Spinal cord (tissue), 10 donors: ENCODE data around the gene CHIC2. TPM values are rescaled to one million over a fixed set of nuclear protein-coding genes. Genes with fewer than 3 reads are reported as not detected.
"Not testable (repeated sequence)": the region's sequence is repeated elsewhere in the genome, so short reads cannot be mapped to it uniquely, and the experiment has no call there.

Source experiments
- DNase-seq, 6 donors: peaks; one replicate each; pipeline versions ENCODE4 v3.0.0 to v3.0.0-alpha.2; 2013 to 2015; ENCODE audit warnings: low spot score in 6 of 6, low read depth in 4 of 6
- H3K27ac ChIP-seq: one replicate; pipeline ENCODE4 v1.5.1; 2013; ENCODE audit warnings: low read depth, low read length, control low read depth
- H3K27me3 ChIP-seq: one replicate; pipeline ENCODE4 v1.6.1; 2013; ENCODE audit warnings: low read length; ENCODE audit not compliant: control insufficient read depth, insufficient read depth
- H3K36me3 ChIP-seq: one replicate; pipeline ENCODE4 v1.6.1; 2013; ENCODE audit warnings: low read length; ENCODE audit not compliant: control insufficient read depth, insufficient read depth
- H3K4me1 ChIP-seq: one replicate; pipeline ENCODE4 v1.6.1; 2013; ENCODE audit warnings: low read length; ENCODE audit not compliant: control insufficient read depth, insufficient read depth
- H3K4me3 ChIP-seq: one replicate; pipeline ENCODE4 v1.5.1; 2013; ENCODE audit warnings: low read depth, low read length, control low read depth
- H3K9me3 ChIP-seq: one replicate; pipeline ENCODE4 v1.6.1; 2013; ENCODE audit warnings: low read length; ENCODE audit not compliant: control insufficient read depth, insufficient read depth
- WGBS: methylation state at CpG from one replicate; pipeline ENCODE4 v1.1.5; 2013; ENCODE audit warnings: missing lambda C conversion rate; ENCODE audit not compliant: insufficient coverage; 5-methylcytosine and 5-hydroxymethylcytosine counted together
- long read RNA-seq, 4 donors: transcript quantifications; one replicate each; lab custom pipeline, GENCODE V29; 2026
- polyA plus RNA-seq, 2 donors: library from polyadenylated mRNA; unstranded; fragments of 120-200 nt; gene quantifications; one replicate each; pipeline ENCODE4 v1.2.1, GENCODE V29; 2013; ENCODE audit not compliant: insufficient read length in 2 of 2
- total RNA-seq, 2 donors: library from RNA; depleted of rRNA in 1 of 2; stranded (reverse); fragments of 120-200 nt in 1 of 2; fragments of >200 nt in 1 of 2; gene quantifications; one replicate each; pipeline versions ENCODE4 v1.2.3 to v1.2.4, GENCODE V29; 2013 to 2014
- donor health status: healthy.

Gene CHIC2
- 10 to 100 TPM; 27.8 to 39.5 TPM for total RNA-seq
- polyA plus RNA-seq: 10 to 100 TPM; 21.0 to 27.3 TPM
- long read RNA-seq, donor 1, transcript CHIC2-201 (6 exons, 1,194 nt): major isoform, 13 of 14 reads
- long read RNA-seq, donor 1, partial matches to known transcripts: 0 of 14 reads
- long read RNA-seq, donor 1, other reads (novel, unspliced or antisense): 0 of 14 reads
- long read RNA-seq, donor 2, transcript CHIC2-201 (6 exons, 1,194 nt): major isoform, 6 of 7 reads
- long read RNA-seq, donor 2, partial matches to known transcripts: 0 of 7 reads
- long read RNA-seq, donor 2, other reads (novel, unspliced or antisense): 0 of 7 reads
- long read RNA-seq, donor 3, transcript CHIC2-201 (6 exons, 1,194 nt): major isoform, 6 of 6 reads
- long read RNA-seq, donor 3, partial matches to known transcripts: 0 of 6 reads
- long read RNA-seq, donor 3, other reads (novel, unspliced or antisense): 0 of 6 reads
- long read RNA-seq, donor 4, transcript CHIC2-201 (6 exons, 1,194 nt): major isoform, 22 of 26 reads
- long read RNA-seq, donor 4, partial matches to known transcripts: 0 of 26 reads
- long read RNA-seq, donor 4, other reads (novel, unspliced or antisense): 0 of 26 reads

- no peaks in the 10 kb centered on the region for H3K9me3 ChIP-seq
- H3K27ac ChIP-seq: peak within 1 kb of the TSS; percentile 83
- no peaks in the 10 kb centered on the region for H3K36me3 ChIP-seq
- WGBS: under 1% methylated on average over 82 of the region's 87 CpGs
- no peaks in the 10 kb centered on the region for H3K27me3 ChIP-seq
- peak; percentile 65 to 98 (median 88) for DNase-seq
- H3K4me1 ChIP-seq: no peaks in the 10 kb centered on the region
- peak within 1 kb of the TSS; percentile 85 for H3K4me3 ChIP-seq
Measured at GRCh38 chr4:54064317-54065111, at the start of gene CHIC2. TSS of gene CHIC2 (minus strand) at chr4:54064605. CDS start at chr4:54064300, 305 bp downstream.

- WGBS: no CpG with 5 or more reads among the region's 1 CpG
- H3K9me3 ChIP-seq, H3K36me3 ChIP-seq, H3K27ac ChIP-seq, H3K4me3 ChIP-seq, DNase-seq: not testable (repeated sequence)
- Histone ChIP-seq H3K27me3 (peaks cover 40% of the 10 kb centered on the region), H3K4me1 (peaks cover 17% of the 10 kb centered on the region)
Measured at GRCh38 chr4:54113206-54113605, 48.8 kb upstream of the CHIC2 start.

DNA sequence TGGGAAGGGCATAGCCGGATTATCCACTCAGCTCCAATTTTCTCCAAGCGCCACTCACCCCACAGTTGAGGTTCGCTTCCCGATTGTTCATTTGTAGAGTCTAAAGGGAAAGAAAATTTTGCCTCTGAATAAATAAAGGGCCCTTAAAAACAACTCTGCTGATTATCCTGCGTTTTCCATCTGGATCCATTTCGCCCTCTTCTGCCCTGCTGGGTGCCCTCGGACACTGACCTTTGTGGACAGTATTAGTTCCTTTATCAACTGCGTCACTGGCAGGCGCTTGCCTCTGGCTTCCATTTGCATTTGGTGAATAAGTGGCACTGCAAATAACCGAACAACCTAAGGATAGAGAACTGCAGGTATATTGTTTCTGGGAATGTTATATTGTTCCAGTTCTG lies 45.6 kb upstream of the CHIC2 start:
- Histone ChIP-seq H3K9me3 (no peaks in the 10 kb centered on the region), H3K4me1 (peaks cover 26% of the 10 kb centered on the region), H3K36me3 (no peaks in the 10 kb centered on the region), H3K27ac (no peak overlapping the region), H3K4me3 (no peak overlapping the region), H3K27me3 (peaks cover 71% of the 10 kb centered on the region)
- 0% methylated on average over 3 of the region's 10 CpGs for WGBS
- no peak for DNase-seq

DNA sequence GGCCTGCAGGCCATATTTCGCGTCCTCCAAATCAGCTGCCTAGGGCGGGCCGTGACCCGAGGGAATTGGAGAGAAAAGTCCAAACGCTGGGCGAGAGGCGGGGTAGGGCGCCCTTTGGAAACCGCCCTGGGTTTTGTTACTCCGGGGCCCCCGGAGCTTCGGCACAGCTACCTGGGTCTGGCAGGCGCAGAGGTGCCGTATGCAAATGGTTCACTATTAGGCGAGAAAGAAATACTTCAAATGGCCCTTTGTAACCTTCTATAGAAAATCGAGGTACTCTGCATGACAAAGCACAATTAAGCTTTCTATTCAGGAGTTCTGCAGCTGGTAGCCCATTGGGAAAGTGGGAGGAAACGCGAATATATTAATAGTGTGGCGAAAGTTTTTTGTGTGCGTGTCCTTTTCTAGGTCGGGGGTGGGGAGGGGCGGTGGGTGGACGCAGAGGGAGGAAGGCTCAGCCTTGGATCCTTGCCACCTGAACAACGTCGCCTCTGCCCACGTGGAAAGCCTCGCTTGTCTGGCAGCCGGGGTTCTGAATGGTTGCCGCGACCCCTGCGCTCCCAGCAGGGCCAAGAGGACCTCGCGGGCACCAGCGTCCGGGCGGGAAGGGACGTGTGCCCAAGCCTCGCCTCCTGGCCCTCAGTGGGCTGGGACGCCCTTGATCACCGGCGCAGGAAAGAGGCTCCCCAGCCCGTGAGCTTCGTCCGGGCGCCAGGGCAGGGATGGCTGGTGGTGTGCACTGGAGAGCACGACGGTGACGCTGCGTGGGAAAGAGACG lies 45.0 kb upstream of the CHIC2 start:
- H3K4me3 ChIP-seq: no peak overlapping the region
- H3K36me3 ChIP-seq: no peaks in the 10 kb centered on the region
- no peak overlapping the region for H3K27ac ChIP-seq
- peak in 2 of 6 donors; percentile 22 to 36 for DNase-seq
- peaks cover 77% of the 10 kb centered on the region for H3K27me3 ChIP-seq
- H3K4me1 ChIP-seq: peaks cover 26% of the 10 kb centered on the region
- 11% methylated on average over 45 of the region's 51 CpGs for WGBS
- H3K9me3 ChIP-seq: no peaks in the 10 kb centered on the region

DNA sequence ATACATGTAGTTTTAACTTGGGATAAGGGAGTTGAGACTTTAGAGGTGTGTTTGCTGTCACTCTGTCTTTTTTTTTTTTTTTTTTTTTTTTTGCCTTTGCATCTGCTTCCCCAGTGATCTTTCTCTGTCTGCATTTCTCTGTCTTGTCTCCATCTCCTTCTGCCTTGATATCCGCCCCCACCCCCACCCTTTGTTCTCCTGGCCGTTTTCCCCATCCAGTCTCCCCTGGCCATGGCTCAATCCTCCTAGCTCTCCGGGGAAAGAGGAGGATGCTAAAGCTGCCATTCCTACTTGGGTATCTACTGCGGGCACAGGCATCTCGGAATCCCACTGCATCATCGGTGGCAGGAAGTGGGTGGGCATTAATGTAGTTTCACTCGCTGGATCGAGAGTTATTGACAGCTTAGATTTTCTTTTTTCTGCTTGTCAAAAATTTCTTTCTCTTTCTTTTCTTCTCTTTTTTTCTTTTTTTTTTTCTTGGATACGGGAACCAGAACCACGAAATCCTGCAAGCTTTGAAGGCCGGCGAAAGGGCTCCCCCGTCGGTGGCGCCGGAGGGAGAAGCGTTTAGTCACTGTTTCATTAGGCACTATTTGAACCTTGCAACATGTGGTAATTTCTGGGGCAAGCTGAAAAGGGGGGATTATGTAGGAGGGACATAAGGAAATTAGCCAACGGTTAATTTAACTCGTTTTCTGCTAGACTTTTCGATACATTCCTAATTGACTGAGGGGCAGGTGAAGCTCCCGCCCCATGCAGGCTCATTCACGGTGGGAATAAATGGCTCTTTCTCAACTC lies 43.7 kb upstream of the CHIC2 start:
- H3K27me3 ChIP-seq: peaks cover 87% of the 10 kb centered on the region
- H3K27ac ChIP-seq: no peak overlapping the region
- DNase-seq: peak in 2 of 6 donors; percentile 35 to 38
- no peaks in the 10 kb centered on the region for H3K9me3 ChIP-seq
- no peak overlapping the region for H3K4me3 ChIP-seq
- no peaks in the 10 kb centered on the region for H3K36me3 ChIP-seq
- WGBS: 7% methylated on average over 14 of the region's 22 CpGs
- H3K4me1 ChIP-seq: peaks cover 36% of the 10 kb centered on the region

DNA sequence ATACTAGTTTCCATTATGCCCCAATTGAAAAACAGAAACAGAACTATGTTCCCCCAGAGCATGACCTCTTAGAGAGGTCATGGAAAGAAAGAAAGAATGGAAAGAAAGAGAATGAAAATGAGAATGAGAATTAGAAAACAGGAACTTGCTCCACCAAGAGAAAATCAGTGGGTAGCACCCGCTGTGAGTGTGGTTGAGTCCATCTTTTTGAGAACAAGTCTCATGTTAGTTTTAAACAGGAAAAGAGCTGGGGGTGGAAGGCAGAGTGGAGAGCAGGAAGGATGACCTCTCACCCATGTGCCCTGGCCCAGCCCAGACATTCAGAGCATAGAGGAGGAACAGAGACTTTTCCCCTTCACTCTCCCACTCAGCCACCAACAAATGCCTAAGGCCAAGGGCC lies 40.5 kb upstream of the CHIC2 start:
- DNase-seq: no peak
- Histone ChIP-seq H3K4me3 (no peak overlapping the region), H3K36me3 (no peaks in the 10 kb centered on the region), H3K4me1 (peaks cover 54% of the 10 kb centered on the region), H3K9me3 (no peaks in the 10 kb centered on the region), H3K27me3 (peaks cover 99% of the 10 kb centered on the region), H3K27ac (no peak overlapping the region)
- 89% methylated on average over 1 of the region's 1 CpG for WGBS

DNA sequence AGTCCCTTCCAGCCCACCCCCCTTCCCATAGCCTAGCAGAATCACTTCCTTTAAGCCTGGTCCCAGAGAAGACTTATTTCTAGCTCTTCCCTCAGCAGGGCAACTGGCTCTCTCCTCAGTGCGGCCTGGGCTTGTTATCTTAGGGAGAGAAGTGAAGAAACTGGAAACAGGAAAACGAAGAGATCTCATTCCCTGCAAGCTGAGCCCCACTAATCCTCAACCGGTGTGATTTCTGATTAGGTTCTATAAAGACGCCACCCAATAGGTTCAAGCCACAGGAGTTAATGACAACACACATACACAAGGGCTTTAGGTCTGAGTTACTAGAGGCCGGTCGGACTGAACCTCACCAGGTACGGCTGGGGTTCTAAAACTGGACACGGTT lies 38.8 kb upstream of the CHIC2 start:
- Histone ChIP-seq H3K27ac (no peak overlapping the region), H3K36me3 (no peaks in the 10 kb centered on the region), H3K27me3 (peaks cover 99% of the 10 kb centered on the region), H3K9me3 (no peaks in the 10 kb centered on the region), H3K4me1 (peaks cover 47% of the 10 kb centered on the region), H3K4me3 (peak overlapping the region; percentile 18)
- 20% methylated on average over 2 of the region's 8 CpGs for WGBS
- DNase-seq: peak in 2 of 6 donors; percentile 16 to 31

DNA sequence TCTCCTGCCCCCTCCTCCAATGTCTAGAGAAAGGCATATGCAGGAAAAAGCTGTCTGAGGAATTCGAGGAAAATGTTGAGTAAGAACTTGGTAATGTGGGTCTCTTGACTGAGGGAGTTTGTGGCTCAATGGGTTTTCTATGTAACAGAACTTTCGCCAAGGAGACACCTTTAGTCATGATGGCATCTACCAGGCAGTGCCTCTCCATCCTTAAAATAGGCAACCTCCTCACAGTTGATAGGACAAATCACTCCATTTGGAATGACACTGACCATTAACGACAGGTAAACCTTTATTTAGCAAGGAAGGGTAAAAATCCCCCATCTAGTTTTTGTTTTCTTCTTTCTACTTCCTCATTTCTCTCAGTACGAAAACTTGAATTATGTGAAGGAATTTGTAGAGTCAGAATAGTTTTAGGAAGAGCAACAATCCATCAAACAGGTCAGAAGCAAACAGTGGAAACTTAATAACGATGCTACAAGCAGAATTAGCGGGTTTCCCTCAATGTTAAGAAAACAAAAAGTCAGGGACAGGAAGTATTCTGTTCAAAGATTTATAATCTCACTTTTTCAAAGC lies 38.2 kb upstream of the CHIC2 start:
- 55% methylated on average over 2 of the region's 6 CpGs for WGBS
- Histone ChIP-seq H3K4me3 (no peak overlapping the region), H3K27ac (no peak overlapping the region)

More for the DNA sequence above, 38.2 kb upstream of the CHIC2 start:
- H3K36me3 ChIP-seq: no peaks in the 10 kb centered on the region
- peak in 2 of 6 donors; percentile 12 to 14 for DNase-seq
- peaks cover 99% of the 10 kb centered on the region for H3K27me3 ChIP-seq
- H3K4me1 ChIP-seq: peaks cover 43% of the 10 kb centered on the region
- no peaks in the 10 kb centered on the region for H3K9me3 ChIP-seq
